UCSD-AML1 (cell line): Measurements from ENCODE around the gene DENND6B.

ENCODE experiments used
- DNase-seq: peaks from one replicate; lab custom pipeline; 2025; ENCODE audit not compliant: unreplicated experiment; lab: John Stamatoyannopoulos, UW

The DENND6B gene

GRCh38 chr22:50259302-50259701, 67.5 kb downstream of the DENND6B start:
- no peak for DNase-seq
